ENCODE results near the gene CCDC85C.

DNA sequence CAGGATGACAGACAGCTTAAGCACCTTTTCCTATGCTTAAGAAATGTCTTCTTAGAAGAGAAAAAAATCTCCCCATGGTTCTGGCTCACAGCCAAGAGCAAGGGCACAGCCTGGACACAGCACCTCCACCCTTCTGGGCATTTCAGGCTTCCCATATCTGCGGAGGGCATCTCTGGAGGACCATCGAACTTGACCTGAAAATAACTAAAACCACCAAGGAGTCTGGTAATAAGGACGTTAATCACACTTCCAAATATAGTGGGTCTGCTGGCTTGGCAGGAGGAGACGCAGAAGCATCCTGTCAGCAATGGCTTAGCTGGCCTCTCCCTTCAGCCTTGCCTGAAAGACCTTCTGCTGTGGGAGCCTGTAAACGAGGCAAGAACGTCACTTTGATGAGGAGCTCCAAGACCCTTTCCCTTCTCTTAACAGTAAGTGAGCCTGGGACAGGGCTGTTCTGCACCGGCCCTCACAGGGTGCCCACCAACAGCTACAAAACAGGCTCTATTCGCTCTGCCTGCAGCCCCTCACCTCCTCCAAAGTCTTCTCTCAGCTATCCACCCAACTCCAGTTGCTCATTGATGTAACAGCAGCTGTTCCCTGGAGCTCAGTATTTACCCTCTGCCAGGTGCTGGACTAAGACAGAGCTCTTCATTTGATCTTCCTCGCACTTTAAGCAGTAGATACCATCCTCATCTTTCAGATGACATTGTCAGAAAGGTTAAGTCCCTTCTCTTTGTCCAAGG is 136.5 kb downstream of the CCDC85C start:
- TF ChIP-seq, protein P1, sequence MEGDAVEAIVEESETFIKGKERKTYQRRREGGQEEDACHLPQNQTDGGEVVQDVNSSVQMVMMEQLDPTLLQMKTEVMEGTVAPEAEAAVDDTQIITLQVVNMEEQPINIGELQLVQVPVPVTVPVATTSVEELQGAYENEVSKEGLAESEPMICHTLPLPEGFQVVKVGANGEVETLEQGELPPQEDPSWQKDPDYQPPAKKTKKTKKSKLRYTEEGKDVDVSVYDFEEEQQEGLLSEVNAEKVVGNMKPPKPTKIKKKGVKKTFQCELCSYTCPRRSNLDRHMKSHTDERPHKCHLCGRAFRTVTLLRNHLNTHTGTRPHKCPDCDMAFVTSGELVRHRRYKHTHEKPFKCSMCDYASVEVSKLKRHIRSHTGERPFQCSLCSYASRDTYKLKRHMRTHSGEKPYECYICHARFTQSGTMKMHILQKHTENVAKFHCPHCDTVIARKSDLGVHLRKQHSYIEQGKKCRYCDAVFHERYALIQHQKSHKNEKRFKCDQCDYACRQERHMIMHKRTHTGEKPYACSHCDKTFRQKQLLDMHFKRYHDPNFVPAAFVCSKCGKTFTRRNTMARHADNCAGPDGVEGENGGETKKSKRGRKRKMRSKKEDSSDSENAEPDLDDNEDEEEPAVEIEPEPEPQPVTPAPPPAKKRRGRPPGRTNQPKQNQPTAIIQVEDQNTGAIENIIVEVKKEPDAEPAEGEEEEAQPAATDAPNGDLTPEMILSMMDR (IDR thresholded peaks at IDR 0.05 in 8 of 11, conservative IDR thresholded peaks at IDR 0.05 in 3 of 11): no peak
- TF ChIP-seq POLR2A (IDR thresholded peaks at IDR 0.05) (no peak), POLR2AphosphoS5 (IDR thresholded peaks at IDR 0.05) (no peak)

Measured in spleen (tissue), 7 donors.